ENCODE data around the gene RHOBTB3.

The RHOBTB3 gene

GRCh38 chr5:95735406-95735805 is 4.3 kb downstream of the RHOBTB3 start:
- H3K9me3 ChIP-seq (ENCODE audit: severe bottlenecking), result no peaks in the 10 kb centered on the region
- no peak overlapping the region for H3K27ac ChIP-seq
- peaks cover 59% of the 10 kb centered on the region for H3K36me3 ChIP-seq
- no peak for TF ChIP-seq CTCF (IDR thresholded peaks at IDR 0.05; ENCODE audit: low read depth, low read length)
- H3K27me3 ChIP-seq (ENCODE audit: insufficient read depth, low read depth, severe bottlenecking), result no peaks in the 10 kb centered on the region
- DNase-seq, result no peak
- no peak overlapping the region for H3K4me3 ChIP-seq (ENCODE audit: low read depth, low read length)

- no peak for DNase-seq
- Histone ChIP-seq H3K27ac (no peak overlapping the region), H3K27me3 (ENCODE audit: insufficient read depth, low read depth, severe bottlenecking) (no peaks in the 10 kb centered on the region), H3K36me3 (peaks cover 62% of the 10 kb centered on the region), H3K4me3 (ENCODE audit: low read depth, low read length) (no peak overlapping the region), H3K9me3 (ENCODE audit: severe bottlenecking) (no peaks in the 10 kb centered on the region)
- no peak for TF ChIP-seq CTCF (IDR thresholded peaks at IDR 0.05; ENCODE audit: low read depth, low read length)
Measured at GRCh38 chr5:95738072-95738471, 6.9 kb downstream of the RHOBTB3 start.

- Histone ChIP-seq H3K27me3 (ENCODE audit: insufficient read depth, low read depth, severe bottlenecking) (no peaks in the 10 kb centered on the region), H3K9me3 (ENCODE audit: severe bottlenecking) (no peaks in the 10 kb centered on the region), H3K36me3 (peaks cover 57% of the 10 kb centered on the region), H3K27ac (no peak overlapping the region), H3K4me3 (ENCODE audit: low read depth, low read length) (no peak overlapping the region)
- DNase-seq, result no peak
- no peak for TF ChIP-seq CTCF (IDR thresholded peaks at IDR 0.05; ENCODE audit: low read depth, low read length)
Measured at GRCh38 chr5:95738834-95739233, 7.7 kb downstream of the RHOBTB3 start.

- Histone ChIP-seq H3K9me3 (ENCODE audit: severe bottlenecking) (no peaks in the 10 kb centered on the region), H3K36me3 (peaks cover 58% of the 10 kb centered on the region), H3K27ac (no peak overlapping the region), H3K27me3 (ENCODE audit: insufficient read depth, low read depth, severe bottlenecking) (no peaks in the 10 kb centered on the region), H3K4me3 (ENCODE audit: low read depth, low read length) (no peak overlapping the region)
- TF ChIP-seq CTCF (IDR thresholded peaks at IDR 0.05; ENCODE audit: low read depth, low read length), result no peak
- DNase-seq, result no peak
Measured at GRCh38 chr5:95739857-95740256, 8.7 kb downstream of the RHOBTB3 start.

- TF ChIP-seq CTCF (IDR thresholded peaks at IDR 0.05; ENCODE audit: low read depth, low read length), result no peak
- Histone ChIP-seq H3K27ac (no peak overlapping the region), H3K4me3 (ENCODE audit: low read depth, low read length) (no peak overlapping the region), H3K27me3 (ENCODE audit: insufficient read depth, low read depth, severe bottlenecking) (no peaks in the 10 kb centered on the region), H3K9me3 (ENCODE audit: severe bottlenecking) (no peaks in the 10 kb centered on the region), H3K36me3 (peaks cover 53% of the 10 kb centered on the region)
- DNase-seq, result peak; percentile 50
Measured at GRCh38 chr5:95741458-95741857, 10.3 kb downstream of the RHOBTB3 start.

- Histone ChIP-seq H3K4me3 (ENCODE audit: low read depth, low read length) (no peak overlapping the region), H3K27ac (no peak overlapping the region), H3K27me3 (ENCODE audit: insufficient read depth, low read depth, severe bottlenecking) (no peaks in the 10 kb centered on the region), H3K36me3 (peaks cover 44% of the 10 kb centered on the region), H3K9me3 (ENCODE audit: severe bottlenecking) (no peaks in the 10 kb centered on the region)
- no peak for TF ChIP-seq CTCF (IDR thresholded peaks at IDR 0.05; ENCODE audit: low read depth, low read length)
- DNase-seq, result no peak
Measured at GRCh38 chr5:95743232-95743631, 12.1 kb downstream of the RHOBTB3 start.

All from WERI-Rb-1 (cell line).